Measurements from ENCODE around the gene ADAM17. TPM values are rescaled to one million over a fixed set of nuclear protein-coding genes. Genes with fewer than 3 reads are reported as not detected.
"Not testable (repeated sequence)": the region's sequence is repeated elsewhere in the genome, so short reads cannot be mapped to it uniquely, and the experiment has no call there.

Gene ADAM17
- total RNA-seq, 2 donors from 2014 or later, result 21.8 to 32.4 TPM

GRCh38 chr2:9586465-9586864 is 30.8 kb upstream of the ADAM17 start:
- Histone ChIP-seq H3K36me3 (no peaks in the 10 kb centered on the region), H3K4me3 (no peak overlapping the region), H3K27me3 (replicated peaks; ENCODE audit: insufficient read depth) (no peaks in the 10 kb centered on the region), H3K4me1 (ENCODE audit: control insufficient read depth in 1 of 2, low read depth in 2 of 2) (peaks cover 0 to 23% of the 10 kb centered on the region in 2 donors), H3K27ac (no peak overlapping the region), H3K9me3 (no peaks in the 10 kb centered on the region)
- DNase-seq (ENCODE audit: low spot score), result no peak
- TF ChIP-seq CTCF (IDR thresholded peaks at IDR 0.05), result no peak
- no peak for ATAC-seq (ENCODE audit: insufficient number of reproducible peaks, low FRiP score, low read depth)

- DNase-seq (ENCODE audit: low spot score) (no peak), ATAC-seq (ENCODE audit: insufficient number of reproducible peaks, low FRiP score, low read depth) (no peak)
- Histone ChIP-seq H3K36me3 (no peaks in the 10 kb centered on the region), H3K27me3 (replicated peaks; ENCODE audit: insufficient read depth) (no peaks in the 10 kb centered on the region), H3K27ac (peak overlapping the region; percentile 8 to 23), H3K4me3 (no peak overlapping the region), H3K9me3 (no peaks in the 10 kb centered on the region), H3K4me1 (ENCODE audit: control insufficient read depth in 1 of 2, low read depth in 2 of 2) (peaks cover 0 to 19% of the 10 kb centered on the region in 2 donors)
- no peak for TF ChIP-seq CTCF (IDR thresholded peaks at IDR 0.05)
Measured at GRCh38 chr2:9585486-9585885, 29.9 kb upstream of the ADAM17 start.

GRCh38 chr2:9584902-9585301 is 29.3 kb upstream of the ADAM17 start:
- H3K36me3 ChIP-seq; H3K27me3 ChIP-seq (replicated peaks; ENCODE audit: insufficient read depth); ATAC-seq (ENCODE audit: insufficient number of reproducible peaks, low FRiP score, low read depth); H3K4me3 ChIP-seq; H3K9me3 ChIP-seq; DNase-seq (ENCODE audit: low spot score): not testable (repeated sequence)
- Histone ChIP-seq H3K27ac (peak overlapping the region; percentile 8 to 23), H3K4me1 (ENCODE audit: control insufficient read depth in 1 of 2, low read depth in 2 of 2) (peaks cover 0 to 16% of the 10 kb centered on the region in 2 donors)

GRCh38 chr2:9582624-9583023 is 27.0 kb upstream of the ADAM17 start:
- Histone ChIP-seq H3K27me3 (replicated peaks; ENCODE audit: insufficient read depth) (no peaks in the 10 kb centered on the region), H3K36me3 (no peaks in the 10 kb centered on the region)
- no peak for ATAC-seq (ENCODE audit: insufficient number of reproducible peaks, low FRiP score, low read depth)

GRCh38 chr2:9578467-9579235 is 23.0 kb upstream of the ADAM17 start:
- ATAC-seq (ENCODE audit: insufficient number of reproducible peaks, low FRiP score, low read depth), result no peak
- no peak for DNase-seq (ENCODE audit: low spot score)
- H3K36me3 ChIP-seq, result no peaks in the 10 kb centered on the region
- no peaks in the 10 kb centered on the region for H3K27me3 ChIP-seq (replicated peaks; ENCODE audit: insufficient read depth)
- H3K9me3 ChIP-seq, result no peaks in the 10 kb centered on the region
- H3K4me3 ChIP-seq, result no peak overlapping the region
- TF ChIP-seq CTCF (IDR thresholded peaks at IDR 0.05), result no peak
- H3K27ac ChIP-seq, result no peak overlapping the region
- peaks cover under 1 to 32% of the 10 kb centered on the region in 2 donors for H3K4me1 ChIP-seq (ENCODE audit: control insufficient read depth in 1 of 2, low read depth in 2 of 2)

More at GRCh38 chr2:9582624-9583023, 27.0 kb upstream of the ADAM17 start:
- Histone ChIP-seq H3K9me3 (no peaks in the 10 kb centered on the region), H3K4me1 (ENCODE audit: control insufficient read depth in 1 of 2, low read depth in 2 of 2) (peaks cover 0 to 29% of the 10 kb centered on the region in 2 donors), H3K4me3 (no peak overlapping the region), H3K27ac (no peak overlapping the region)
- no peak for DNase-seq (ENCODE audit: low spot score)
- TF ChIP-seq CTCF (IDR thresholded peaks at IDR 0.05), result no peak

Data from thoracic aorta (tissue), 2 donors.